Amygdala (tissue), 56 donors: ENCODE measurements around the gene SLC2A9.

Source experiments
- DNase-seq, 56 donors: peaks; one replicate each; lab custom pipeline; 2025; lab: John Stamatoyannopoulos, UW

SLC2A9 gene

DNA sequence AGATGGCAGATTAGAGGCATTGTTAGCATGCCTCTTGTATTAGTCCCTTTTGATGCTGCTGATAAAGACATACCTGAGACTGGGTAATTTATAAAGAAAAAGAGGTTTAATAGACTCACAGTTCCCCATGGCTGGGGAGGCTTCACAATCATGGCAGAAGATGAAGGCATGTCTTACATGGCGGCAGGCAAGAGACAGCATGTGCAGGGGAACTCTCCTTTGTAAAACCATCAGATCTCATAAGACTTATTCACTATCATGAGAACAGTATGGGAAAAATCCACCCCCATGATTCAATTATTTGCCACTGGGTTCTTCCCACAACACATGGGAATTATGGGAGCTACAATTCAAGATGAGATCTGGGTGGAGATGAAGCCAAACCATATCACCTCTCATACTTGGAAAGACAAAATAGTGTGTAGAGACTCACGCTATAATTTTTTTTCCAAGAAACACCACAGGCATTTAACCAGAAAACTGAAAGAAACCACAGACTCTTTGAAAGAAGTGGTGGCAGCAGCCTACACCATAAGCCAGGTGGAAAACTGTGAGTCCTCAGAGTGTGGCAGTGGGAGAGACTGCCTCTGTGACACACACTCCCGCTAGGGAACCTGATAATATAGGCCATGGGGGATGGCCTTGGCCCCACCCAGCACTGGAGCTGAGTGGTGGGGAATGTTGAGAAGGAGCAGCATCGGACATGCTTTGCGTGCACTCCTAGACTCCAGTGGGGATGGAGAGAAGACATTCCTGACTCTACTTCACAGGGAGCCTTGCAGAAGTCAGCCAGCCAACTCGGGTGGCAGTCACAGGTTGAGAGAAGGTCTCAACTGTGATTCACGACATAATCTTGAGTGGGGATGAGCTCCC lies 51.5 kb downstream of the SLC2A9 start:
- no peak for DNase-seq

DNA sequence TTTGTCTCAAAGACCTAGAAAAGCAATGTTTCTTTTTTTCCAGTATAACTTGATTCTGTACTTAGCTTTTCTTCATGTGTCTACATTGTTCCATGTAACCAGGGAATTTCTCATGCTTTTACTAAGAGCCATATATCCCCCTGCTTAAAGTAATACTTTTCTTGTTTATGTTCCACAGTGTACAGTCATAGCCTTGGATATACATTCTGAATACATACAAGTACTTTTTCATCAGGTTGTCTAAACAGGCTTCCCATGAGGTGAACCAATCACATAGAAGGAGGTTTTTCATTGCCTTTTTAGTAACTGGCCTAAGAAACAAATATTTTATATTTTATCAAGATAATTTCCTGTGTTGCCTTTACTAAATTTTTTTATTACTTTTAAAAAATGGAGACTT lies 52.8 kb downstream of the SLC2A9 start:
- no peak for DNase-seq

DNA sequence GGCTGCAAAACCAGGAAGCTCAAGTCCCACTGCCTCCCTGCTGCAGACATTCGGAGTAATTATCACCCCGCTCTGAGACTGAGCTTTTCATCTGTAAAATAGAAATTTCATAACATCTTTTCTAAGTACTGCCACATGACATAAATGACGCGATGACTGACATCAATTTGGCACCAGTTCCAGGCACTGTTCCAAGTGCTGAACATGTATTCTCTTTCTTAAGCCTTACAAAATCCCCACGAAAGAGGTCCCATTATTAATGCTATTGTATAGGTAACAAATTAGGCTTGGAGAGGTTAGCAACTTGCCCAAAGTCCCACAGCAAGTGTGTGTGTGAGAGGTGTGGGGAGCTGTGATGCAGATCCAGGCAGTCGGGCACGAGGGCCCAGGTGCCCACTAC lies 56.4 kb downstream of the SLC2A9 start:
- no peak for DNase-seq

DNA sequence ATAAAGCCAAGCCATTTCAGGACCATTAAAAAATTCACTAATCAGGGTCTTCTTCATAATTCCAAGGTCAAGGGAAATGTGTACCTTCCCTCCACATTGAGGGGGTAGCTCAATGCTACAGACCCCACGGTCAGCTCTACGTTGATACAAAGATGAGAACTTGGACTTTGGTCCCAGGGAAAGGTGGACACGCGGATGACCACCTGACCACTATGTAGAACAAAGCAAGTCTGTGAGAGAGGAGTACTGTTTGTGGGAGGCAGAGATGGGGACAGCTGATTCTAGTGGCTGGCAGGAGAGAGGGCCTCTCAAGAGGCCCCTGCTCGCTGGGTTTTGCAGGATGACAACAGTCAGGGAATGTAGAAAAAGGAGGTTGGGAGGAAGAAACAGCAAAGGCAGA lies 58.0 kb downstream of the SLC2A9 start:
- no peak for DNase-seq

GRCh38 chr4:9962611-9963314 lies 58.5 kb downstream of the SLC2A9 start:
- no peak for DNase-seq

DNA sequence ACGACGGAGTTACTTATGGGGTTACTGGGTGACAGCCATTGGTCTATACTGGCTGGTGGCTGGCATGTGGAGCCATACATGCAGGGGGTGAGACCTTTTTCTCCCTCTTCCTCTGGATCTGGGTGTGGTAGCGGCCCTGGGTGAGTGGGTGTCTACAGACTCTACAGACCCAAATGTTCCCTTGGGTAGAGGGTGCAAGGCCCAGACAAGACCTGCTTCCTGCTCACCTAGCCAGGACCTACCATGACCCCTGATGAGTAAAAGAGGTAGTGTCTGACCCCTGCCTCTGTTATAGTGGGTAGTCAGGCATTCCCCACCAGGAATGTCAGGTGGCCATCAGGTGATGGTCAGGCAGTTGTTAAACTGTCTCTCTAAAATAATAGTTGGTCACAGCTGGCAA lies 66.8 kb downstream of the SLC2A9 start:
- no peak for DNase-seq

DNA sequence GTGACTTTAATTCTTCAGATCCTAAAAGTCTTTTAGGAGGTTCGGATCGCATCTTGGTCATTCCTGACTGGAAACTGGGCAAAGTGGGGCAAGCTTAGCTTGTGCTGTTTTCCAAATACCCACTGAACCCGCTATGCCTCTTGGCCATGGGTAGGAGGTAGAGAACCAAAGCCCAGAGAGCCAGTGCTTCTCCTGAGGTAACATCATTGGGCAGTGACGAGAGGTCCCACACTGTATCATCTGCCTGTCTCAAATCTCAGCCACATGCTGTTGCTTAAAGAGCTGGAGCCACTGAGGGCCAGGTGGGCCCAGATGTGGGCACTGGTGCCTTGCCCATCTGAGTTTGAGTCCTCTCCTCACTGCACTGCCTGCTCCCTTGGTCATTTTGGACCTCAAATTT lies 68.2 kb downstream of the SLC2A9 start:
- DNase-seq: no peak

GRCh38 chr4:9952415-9952950 lies 68.8 kb downstream of the SLC2A9 start:
- DNase-seq: no peak

GRCh38 chr4:9949573-9949972 lies 71.7 kb downstream of the SLC2A9 start:
- DNase-seq: no peak

DNA sequence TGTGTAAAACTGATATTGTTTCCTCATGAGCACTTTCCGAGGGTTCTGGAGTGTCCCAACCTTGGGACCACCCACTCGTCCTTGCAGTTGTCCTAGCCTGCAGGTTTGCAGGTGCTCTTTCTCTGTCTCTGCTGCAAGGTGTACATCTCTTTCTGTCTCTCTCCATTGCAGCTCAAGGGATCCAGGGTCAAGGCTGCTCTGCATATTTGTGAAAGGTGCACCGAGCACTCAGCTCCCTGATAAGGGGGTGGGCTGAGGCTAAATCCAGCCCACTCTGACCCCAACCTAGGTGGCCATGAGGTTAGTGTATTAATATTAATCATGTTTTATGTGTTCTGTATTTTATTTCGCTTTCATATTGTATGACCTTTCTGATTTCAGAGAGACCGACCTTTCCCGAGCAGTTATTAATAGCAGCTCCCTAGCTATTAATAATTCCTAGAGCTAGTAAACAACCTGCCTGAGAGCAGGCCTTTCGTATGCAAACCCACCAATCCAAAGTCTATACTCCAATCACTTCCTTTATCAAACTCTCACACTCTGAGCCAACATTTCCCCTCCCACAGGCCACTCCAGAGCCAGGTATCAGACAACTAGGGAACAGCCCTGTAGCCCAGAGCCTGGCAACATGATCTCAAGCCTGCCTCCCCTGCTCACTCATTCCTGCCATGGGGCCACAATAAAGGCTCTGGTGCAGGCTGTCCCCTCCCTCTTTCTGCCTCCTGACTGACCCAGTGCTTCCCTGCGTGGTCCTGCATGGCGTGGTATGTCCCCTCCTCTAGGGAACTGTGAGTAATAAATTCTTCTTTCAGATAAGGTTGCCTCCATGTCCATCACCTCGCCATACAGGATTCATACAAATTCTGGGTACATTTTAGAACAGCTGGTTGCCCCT lies 73.9 kb downstream of the SLC2A9 start:
- no peak for DNase-seq

- DNase-seq: no peak
Observed at GRCh38 chr4:9946170-9946569, 75.1 kb downstream of the SLC2A9 start.

DNA sequence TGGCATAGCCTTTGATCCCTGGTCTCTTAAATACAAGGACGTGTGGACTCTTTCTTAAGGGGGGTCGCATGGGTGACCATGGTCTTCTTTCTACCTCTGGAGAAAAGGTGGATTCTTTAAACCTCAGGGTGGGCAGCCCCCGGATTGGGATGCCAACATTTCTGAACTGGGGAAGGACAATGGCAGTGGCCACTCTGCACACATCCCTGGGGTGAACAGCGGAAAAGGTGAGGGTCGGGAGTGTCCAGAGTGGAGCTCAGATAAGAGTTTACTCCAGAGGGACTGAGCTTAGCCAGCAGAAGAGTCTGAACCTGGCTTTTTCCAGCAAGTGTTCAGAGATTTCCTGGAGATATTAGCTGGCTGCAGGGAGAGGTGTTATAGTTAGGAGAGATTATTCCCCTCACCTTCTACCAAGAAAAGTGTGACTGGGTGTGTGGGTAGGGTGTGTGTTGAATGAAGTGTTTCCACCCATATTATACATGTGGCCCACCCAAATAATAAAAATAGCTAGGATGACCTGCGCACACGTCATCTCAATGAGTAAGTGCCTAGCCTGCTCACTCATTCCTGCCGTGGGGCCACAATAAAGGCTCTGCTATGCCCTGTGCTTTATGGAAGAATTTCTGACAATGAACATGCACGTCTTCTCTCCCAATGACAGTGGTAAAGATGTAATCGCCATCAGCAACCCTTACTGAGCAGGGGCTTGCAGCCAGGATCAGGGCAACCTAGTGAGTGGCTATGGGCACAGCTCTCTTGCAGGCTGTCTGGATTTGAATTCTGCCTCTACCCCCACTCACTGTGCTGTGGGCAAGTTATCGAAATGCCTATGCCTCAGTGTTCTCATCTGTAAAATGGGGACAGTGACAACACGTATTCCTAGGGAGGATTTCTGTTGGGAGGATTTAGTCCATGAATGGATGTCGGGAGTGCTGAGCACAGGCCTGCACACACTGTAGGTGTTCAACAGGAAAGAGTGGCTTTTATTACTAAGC lies 76.6 kb downstream of the SLC2A9 start:
- DNase-seq: no peak

DNA sequence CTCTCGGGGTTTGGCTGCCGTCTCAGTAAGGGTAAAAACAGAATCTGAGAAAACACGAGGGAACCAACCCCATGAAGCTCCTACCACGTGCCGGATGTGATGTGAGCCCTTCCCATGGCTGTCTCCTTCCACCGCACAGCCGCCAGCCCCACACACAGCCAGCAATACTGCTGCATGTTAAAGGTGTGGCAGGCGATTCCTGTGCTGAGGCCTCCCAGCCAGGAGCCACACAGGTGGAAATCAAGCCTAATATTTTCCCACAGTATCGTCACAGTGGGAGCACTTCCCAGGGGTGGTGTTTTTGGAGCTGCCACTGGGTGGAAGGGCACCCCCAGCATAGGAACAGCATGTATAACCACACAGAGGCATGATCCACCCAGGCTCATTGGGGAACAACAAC lies 77.5 kb downstream of the SLC2A9 start:
- DNase-seq: no peak

- DNase-seq: no peak
Observed at GRCh38 chr4:9942921-9943600, 78.2 kb downstream of the SLC2A9 start.

GRCh38 chr4:9942139-9942538 lies 79.2 kb downstream of the SLC2A9 start:
- DNase-seq: no peak

GRCh38 chr4:9940041-9940440 lies 81.3 kb downstream of the SLC2A9 start:
- no peak for DNase-seq

- DNase-seq: no peak
Observed at GRCh38 chr4:9938933-9939332, 82.4 kb downstream of the SLC2A9 start.

DNA sequence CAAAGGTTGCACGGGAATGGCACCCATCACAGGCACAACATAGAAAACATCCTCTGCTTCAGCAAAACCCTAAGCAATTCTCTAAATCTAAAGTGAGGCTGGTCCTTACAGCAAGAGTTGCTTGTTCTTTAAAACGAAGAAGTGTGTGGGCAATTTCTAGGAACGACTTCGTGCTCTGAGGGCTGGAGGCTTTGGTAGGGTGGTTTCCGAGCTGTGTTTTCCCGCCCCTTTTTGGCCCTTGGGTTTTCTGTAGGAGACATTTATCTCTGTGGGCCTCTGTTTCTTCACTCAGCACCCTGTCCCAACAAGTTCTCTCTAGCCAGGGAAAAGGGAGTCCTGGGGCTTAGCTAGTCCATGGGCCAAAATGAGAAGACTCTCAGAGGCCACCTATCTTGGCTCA lies 84.2 kb downstream of the SLC2A9 start:
- DNase-seq: no peak

DNA sequence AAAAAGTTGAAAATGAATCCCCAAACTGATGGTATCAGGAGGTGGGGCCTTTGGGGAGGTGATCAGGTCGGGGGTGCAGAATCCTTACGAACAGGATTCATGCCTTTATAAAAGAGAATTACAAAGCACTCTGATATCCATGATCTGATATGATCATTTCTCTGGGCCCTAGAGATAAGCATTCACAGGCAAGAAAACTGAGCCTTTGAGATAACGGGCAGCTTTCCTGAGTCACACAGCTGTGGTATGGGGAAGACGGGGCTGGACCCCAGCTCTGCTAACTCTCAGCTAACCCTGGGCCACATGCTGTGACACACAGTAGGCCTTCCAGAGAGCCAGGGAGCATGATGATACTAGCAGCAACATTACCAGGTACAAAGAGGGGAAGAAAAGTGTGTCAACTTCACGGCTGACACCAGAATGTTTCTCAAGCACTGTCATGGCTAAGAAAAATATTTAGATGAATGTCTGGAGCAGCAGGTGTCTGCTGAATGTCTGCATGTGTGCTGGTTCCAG lies 85.1 kb downstream of the SLC2A9 start:
- DNase-seq: no peak
